Measurements from ENCODE around the gene EVA1A. TPM values are rescaled to one million over a fixed set of nuclear protein-coding genes. Genes with fewer than 3 reads are reported as not detected.

Gene EVA1A
- total and polyA plus RNA-seq, 4 donors: 30.1 to 102 (median 43.5) TPM

GRCh38 chr2:75515584-75516368, 45.0 kb downstream of the EVA1A start:
- 93 to 96% methylated on average over 7 of the region's 7 CpGs for WGBS, 2 donors
- no peaks in the 10 kb centered on the region for H3K27me3 ChIP-seq (ENCODE audit: control insufficient read depth in 3 of 3, insufficient read depth in 3 of 3, low read length in 2 of 3)
- peaks cover 0 to 14% (median 6%) of the 10 kb centered on the region in 4 donors for H3K36me3 ChIP-seq (ENCODE audit: control insufficient read depth in 4 of 4, insufficient read depth in 4 of 4, low read length in 4 of 4)
- no peak overlapping the region for H3K4me3 ChIP-seq
- no peak overlapping the region for H3K27ac ChIP-seq (ENCODE audit: low read depth in 1 of 2, low read length in 1 of 2)
- H3K9me3 ChIP-seq (ENCODE audit: control insufficient read depth in 4 of 4, insufficient read depth in 3 of 4, low read length in 3 of 4): peaks cover 0 to 7% (median 3%) of the 10 kb centered on the region in 4 donors
- H3K4me1 ChIP-seq (ENCODE audit: control insufficient read depth in 5 of 5, insufficient read depth in 5 of 5, low read length in 5 of 5): peaks cover 0 to 5% (median 0%) of the 10 kb centered on the region in 5 donors
- H3K9ac ChIP-seq (ENCODE audit: insufficient read depth in 1 of 2, low read length in 2 of 2): no peak overlapping the region
- ATAC-seq (ENCODE audit: insufficient read depth, low FRiP score) (no peak), DNase-seq (no peak)
- no peak for TF ChIP-seq CTCF (IDR thresholded peaks at IDR 0.05; ENCODE audit: control extremely low read depth, extremely low read depth)

GRCh38 chr2:75513616-75514170, 47.0 kb downstream of the EVA1A start:
- H3K27me3 ChIP-seq (ENCODE audit: control insufficient read depth in 3 of 3, insufficient read depth in 3 of 3, low read length in 2 of 3): no peaks in the 10 kb centered on the region
- H3K9ac ChIP-seq (ENCODE audit: insufficient read depth in 1 of 2, low read length in 2 of 2): no peak overlapping the region
- H3K4me3 ChIP-seq: no peak overlapping the region
- TF ChIP-seq CTCF (IDR thresholded peaks at IDR 0.05; ENCODE audit: control extremely low read depth, extremely low read depth): no peak
- H3K27ac ChIP-seq (ENCODE audit: low read depth in 1 of 2, low read length in 1 of 2): no peak overlapping the region
- H3K9me3 ChIP-seq (ENCODE audit: control insufficient read depth in 4 of 4, insufficient read depth in 3 of 4, low read length in 3 of 4): peaks cover 0 to 8% (median 3%) of the 10 kb centered on the region in 4 donors
- peaks cover 0 to 12% (median 6%) of the 10 kb centered on the region in 4 donors for H3K36me3 ChIP-seq (ENCODE audit: control insufficient read depth in 4 of 4, insufficient read depth in 4 of 4, low read length in 4 of 4)
- peaks cover 0 to 5% (median 0%) of the 10 kb centered on the region in 5 donors for H3K4me1 ChIP-seq (ENCODE audit: control insufficient read depth in 5 of 5, insufficient read depth in 5 of 5, low read length in 5 of 5)
- 92 to 93% methylated on average over 4 of the region's 4 CpGs for WGBS, 2 donors
- ATAC-seq (ENCODE audit: insufficient read depth, low FRiP score) (no peak), DNase-seq (no peak)

GRCh38 chr2:75512455-75513212, 48.1 kb downstream of the EVA1A start:
- no peak for TF ChIP-seq CTCF (IDR thresholded peaks at IDR 0.05; ENCODE audit: control extremely low read depth, extremely low read depth)

More at GRCh38 chr2:75512455-75513212, 48.1 kb downstream of the EVA1A start:
- ATAC-seq (ENCODE audit: insufficient read depth, low FRiP score) (no peak), DNase-seq (no peak)
- Histone ChIP-seq H3K27ac (ENCODE audit: low read depth in 1 of 2, low read length in 1 of 2) (no peak overlapping the region), H3K36me3 (ENCODE audit: control insufficient read depth in 4 of 4, insufficient read depth in 4 of 4, low read length in 4 of 4) (peaks cover 0 to 12% (median 5%) of the 10 kb centered on the region in 4 donors), H3K27me3 (ENCODE audit: control insufficient read depth in 3 of 3, insufficient read depth in 3 of 3, low read length in 2 of 3) (no peaks in the 10 kb centered on the region), H3K9ac (ENCODE audit: insufficient read depth in 1 of 2, low read length in 2 of 2) (no peak overlapping the region), H3K4me3 (no peak overlapping the region), H3K9me3 (ENCODE audit: control insufficient read depth in 4 of 4, insufficient read depth in 3 of 4, low read length in 3 of 4) (peaks cover 0 to 9% (median 3%) of the 10 kb centered on the region in 4 donors), H3K4me1 (ENCODE audit: control insufficient read depth in 5 of 5, insufficient read depth in 5 of 5, low read length in 5 of 5) (peaks cover 0 to 5% (median 0%) of the 10 kb centered on the region in 5 donors)
